Articular chondrocyte of knee joint (primary cell): ENCODE measurements around the gene WASHC3. TPM values are rescaled to one million over a fixed set of nuclear protein-coding genes. Genes with fewer than 3 reads are reported as not detected.

Source experiments
- total RNA-seq: library from RNA; depleted of rRNA; stranded (reverse); fragments of >200 nt; gene quantifications from 2 replicates; pipeline ENCODE4 v1.2.3, GENCODE V29; 2012

Gene WASHC3
- 106 and 120 TPM in 2 replicates for total RNA-seq

GRCh38 chr12:102061560-102062418 lies at the start of gene WASHC3:
TSS of gene WASHC3 (minus strand) at chr12:102061991. CDS start at chr12:102061962, 29 bp downstream.

Other genes starting within 250 kb of the WASHC3 start
- gene GNPTAB, start 231.0 kb downstream of the WASHC3 start, total RNA-seq, result 56.7 and 59.1 TPM in 2 replicates
- 171 and 195 TPM in 2 replicates for gene DRAM1, start 184.4 kb downstream of the WASHC3 start, total RNA-seq
- 39.3 and 43.6 TPM in 2 replicates for gene NUP37, start 58.1 kb upstream of the WASHC3 start, total RNA-seq
- gene PARPBP, start 58.2 kb upstream of the WASHC3 start, total RNA-seq, result 11.1 and 11.8 TPM in 2 replicates
- gene PMCH, start 135.8 kb upstream of the WASHC3 start, total RNA-seq, result 0.22 and 0.26 TPM in 2 replicates